K562 (cell line): ENCODE data around the gene DNAJC12.
A peak's percentile ranks its signal among the peaks of the same experiment; 100 is the strongest.

Experiments
- RAD21 ChIP-seq, 2 experiments: fragments of 250-450 bp in 1 of 2; fragments of 450-650 bp in 1 of 2; sonication (Bioruptor Pico) in 1 of 2; formaldehyde crosslinking in 1 of 2; IDR thresholded peaks in 1 of 2; conservative IDR thresholded peaks in 1 of 2; 2 replicates each; pipeline versions ENCODE4 v1.4.0 to v1.8.0; 2020 to 2022; ENCODE audit warnings: mild to moderate bottlenecking in 2 of 2, moderate library complexity in 1 of 2
- RBM25 ChIP-seq: fragments of 200-400 bp; formaldehyde crosslinking; IDR thresholded peaks from 2 replicates; pipeline ENCODE4 v1.6.1; 2018; ENCODE audit warnings: low read length, low read depth, moderate library complexity; ENCODE audit not compliant: severe bottlenecking
- SP1 ChIP-seq: sonication (generic); formaldehyde crosslinking; IDR thresholded peaks from 2 replicates; pipeline ENCODE4 v1.8.1; 2022; ENCODE audit warnings: mild to moderate bottlenecking, missing genetic modification reagents
- YBX1 ChIP-seq: fragments of 450-650 bp; IDR thresholded peaks from 2 replicates; pipeline ENCODE4 v1.7.1; 2016; ENCODE audit warnings: mild to moderate bottlenecking

DNA sequence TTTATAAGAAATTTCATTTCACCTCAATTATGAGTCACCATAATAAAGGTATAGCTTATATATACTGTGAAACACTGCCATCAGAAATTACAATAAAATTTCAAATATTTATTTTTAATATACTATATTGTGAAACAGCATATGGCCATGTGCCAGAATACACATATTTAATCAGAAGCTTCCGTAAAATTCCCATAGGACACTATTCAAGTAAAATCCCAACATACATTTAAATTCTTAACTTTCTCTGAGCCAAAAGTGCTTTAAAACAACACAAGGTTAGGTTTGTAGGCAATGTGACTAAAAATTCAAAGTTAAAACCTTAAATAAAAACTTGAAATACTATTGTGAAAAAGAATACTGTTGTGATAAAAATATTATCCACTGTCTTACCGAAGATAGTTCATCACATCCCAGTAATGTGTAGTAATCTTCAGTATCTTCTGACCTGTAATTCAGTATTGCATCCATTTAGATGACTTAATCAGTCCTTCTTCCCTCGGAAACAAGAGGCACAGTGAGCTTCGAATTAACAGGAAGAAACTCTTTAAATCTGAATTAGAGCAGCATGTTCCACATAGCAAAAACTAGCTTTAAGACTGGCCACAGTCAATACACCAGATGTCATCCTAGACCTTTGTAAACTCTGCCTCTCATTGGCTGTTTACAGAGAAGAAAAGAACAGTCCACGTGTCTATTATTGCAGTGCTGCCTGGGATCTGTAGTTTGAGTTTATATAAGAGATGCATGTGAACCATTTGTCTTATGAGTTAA lies at the start of gene DNAJC12:
- TF ChIP-seq SP1 (CRISPR knock-in tag) (no peak), RAD21 (CRISPR knock-in tag; conservative IDR thresholded peaks at IDR 0.05 in 1 of 2, IDR thresholded peaks at IDR 0.05 in 1 of 2) (peak in 1 of 2 experiments; percentile 53; a peak in 2 of 4 replicates), YBX1 (no peak), RBM25 (peak; percentile 4)
